Small intestine (tissue), 7 donors: Measurements from ENCODE around the gene KRTAP10-10. TPM values are rescaled to one million over a fixed set of nuclear protein-coding genes. Genes with fewer than 3 reads are reported as not detected.
"Not testable (repeated sequence)": the region's sequence is repeated elsewhere in the genome, so short reads cannot be mapped to it uniquely, and the experiment has no call there.

Source experiments
- DNase-seq, 2 donors: peaks; one replicate each; pipeline versions ENCODE4 v3.0.0 to v3.0.0-alpha.2; 2013
- FAIRE-seq: peaks from 2 replicates; lab custom pipeline; 2012; peaks lifted over from hg19 to GRCh38; lab: Jason Lieb, UNC
- H3K27ac ChIP-seq, 3 donors: one replicate each; pipeline ENCODE4 v1.5.1; 2013; ENCODE audit warnings: low read length in 2 of 3, mild to moderate bottlenecking in 2 of 3, control low read depth in 1 of 3, inconsistent platforms in 1 of 3, low read depth in 1 of 3, moderate library complexity in 1 of 3
- H3K27me3 ChIP-seq, 3 donors: one replicate each; pipeline ENCODE4 v1.6.1; 2013; ENCODE audit warnings: low read length in 3 of 3, inconsistent platforms in 1 of 3; ENCODE audit not compliant: control insufficient read depth in 3 of 3, insufficient read depth in 3 of 3
- H3K36me3 ChIP-seq, 3 donors: one replicate each; pipeline ENCODE4 v1.6.1; 2013; ENCODE audit warnings: low read length in 3 of 3, inconsistent platforms in 1 of 3, low read depth in 1 of 3, mild to moderate bottlenecking in 1 of 3, moderate library complexity in 1 of 3; ENCODE audit not compliant: control insufficient read depth in 3 of 3, insufficient read depth in 2 of 3
- H3K4me1 ChIP-seq, 3 donors: one replicate each; pipeline ENCODE4 v1.6.1; 2013; ENCODE audit warnings: low read length in 2 of 3, inconsistent platforms in 1 of 3, low read depth in 1 of 3, mild to moderate bottlenecking in 1 of 3, moderate library complexity in 1 of 3; ENCODE audit not compliant: control insufficient read depth in 3 of 3, insufficient read depth in 2 of 3
- H3K4me3 ChIP-seq, 3 donors: one replicate each; pipeline ENCODE4 v1.5.1; 2013; ENCODE audit warnings: low read length in 3 of 3, control low read depth in 1 of 3, inconsistent platforms in 1 of 3, low read depth in 1 of 3, mild to moderate bottlenecking in 1 of 3, moderate library complexity in 1 of 3
- H3K9me3 ChIP-seq, 2 donors: one replicate each; pipeline ENCODE4 v1.6.1; 2013; ENCODE audit warnings: low read depth in 1 of 2, low read length in 1 of 2; ENCODE audit not compliant: control insufficient read depth in 2 of 2, insufficient read depth in 1 of 2
- WGBS, 3 donors: extraction: QIAGEN DNeasy Blood & Tissue Kit; methylation state at CpG; one replicate each; pipeline ENCODE4 v1.1.7; 2013; 5-methylcytosine and 5-hydroxymethylcytosine counted together
- polyA plus RNA-seq, 4 donors: library from polyadenylated mRNA; stranded (reverse) in 3 of 4; unstranded in 1 of 4; fragments of 200-250 nt in 3 of 4; fragments of 120-200 nt in 1 of 4; gene quantifications; one replicate each; pipeline versions ENCODE4 v1.2.1 to v1.2.3, GENCODE V29; 2013
- donor health status: healthy with polysubstance abuse.
- donor health status: control.
- donor health status: control.
- donor health status: Bipolar disorder and iron deficiency.
- donor health status: healthy.

Gene KRTAP10-10
- polyA plus RNA-seq, 4 donors, result not detected

DNA sequence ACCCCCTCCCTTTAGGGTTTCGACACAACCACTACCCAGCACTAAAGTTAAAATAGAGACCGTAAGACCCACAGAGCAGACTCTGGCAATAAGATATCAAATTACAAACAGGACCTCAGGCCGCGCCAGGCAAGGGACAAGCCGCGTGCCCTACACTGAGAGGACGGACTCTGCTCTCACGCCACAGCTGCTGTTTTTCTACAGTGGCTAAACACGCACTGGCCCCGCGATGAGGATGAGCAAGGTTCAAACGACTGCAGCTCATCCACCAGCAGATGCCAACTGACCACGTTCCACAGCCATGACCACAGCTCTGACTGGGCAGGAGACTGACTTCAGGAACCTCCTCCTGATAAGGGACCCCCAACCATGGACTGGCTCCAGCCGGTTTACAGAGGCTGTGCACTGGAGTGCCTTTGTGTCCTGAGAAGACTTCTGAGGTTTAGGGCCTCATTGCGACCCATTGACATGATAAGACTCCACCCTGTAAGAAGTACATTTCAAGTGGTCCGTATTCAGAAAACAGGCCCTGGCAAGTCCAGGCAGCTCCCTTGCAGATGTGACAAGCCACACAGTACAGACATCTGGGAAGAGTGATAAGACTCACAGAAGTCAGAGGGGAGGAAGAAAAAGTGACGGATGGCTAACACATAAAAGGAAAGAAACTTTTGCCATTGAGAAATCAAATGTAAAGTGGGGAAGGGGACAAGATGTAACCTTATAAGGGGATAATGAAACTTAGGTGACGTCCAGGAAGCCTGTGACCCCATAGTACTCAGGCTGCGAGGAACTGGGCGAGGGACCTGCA lies 43.4 kb upstream of the KRTAP10-10 start:
- Histone ChIP-seq H3K9me3 (no peaks in the 10 kb centered on the region), H3K36me3 (no peaks in the 10 kb centered on the region), H3K27me3 (peaks cover 0 to 6% (median 4%) of the 10 kb centered on the region in 3 donors), H3K4me3 (no peak overlapping the region), H3K4me1 (no peaks in the 10 kb centered on the region), H3K27ac (no peak overlapping the region)
- WGBS, 3 donors, result 29 to 56% (median 40%) methylated on average over 20 of the region's 20 CpGs
- no peak for DNase-seq
- no peak for FAIRE-seq

GRCh38 chr21:44594406-44594916 lies 42.7 kb upstream of the KRTAP10-10 start:
- FAIRE-seq, result no peak
- Histone ChIP-seq H3K4me3 (no peak overlapping the region), H3K4me1 (no peaks in the 10 kb centered on the region), H3K27ac (no peak overlapping the region), H3K27me3 (peaks cover 0 to 6% (median 0%) of the 10 kb centered on the region in 3 donors), H3K36me3 (no peaks in the 10 kb centered on the region), H3K9me3 (peaks cover 0 to 3% of the 10 kb centered on the region in 2 donors)
- 71 to 78% (median 72%) methylated on average over 12 of the region's 12 CpGs for WGBS, 3 donors
- DNase-seq, result no peak

- 68 to 76% (median 74%) methylated on average over 6 of the region's 6 CpGs for WGBS, 3 donors
- Histone ChIP-seq H3K4me3 (no peak overlapping the region), H3K4me1 (no peaks in the 10 kb centered on the region), H3K36me3 (no peaks in the 10 kb centered on the region), H3K27ac (no peak overlapping the region), H3K27me3 (peaks cover 0 to 6% (median 4%) of the 10 kb centered on the region in 3 donors), H3K9me3 (peaks cover 0 to 3% of the 10 kb centered on the region in 2 donors)
- FAIRE-seq, result no peak
- DNase-seq, result no peak
Observed at GRCh38 chr21:44595524-44595923, 41.6 kb upstream of the KRTAP10-10 start.

GRCh38 chr21:44596068-44596725 lies 41.0 kb upstream of the KRTAP10-10 start:
- FAIRE-seq, result no peak
- H3K4me1 ChIP-seq, result no peaks in the 10 kb centered on the region
- H3K27ac ChIP-seq, result no peak overlapping the region
- no peak overlapping the region for H3K4me3 ChIP-seq
- no peaks in the 10 kb centered on the region for H3K36me3 ChIP-seq
- DNase-seq, result no peak
- peaks cover 0 to 3% of the 10 kb centered on the region in 2 donors for H3K9me3 ChIP-seq
- H3K27me3 ChIP-seq, result peaks cover 0 to 6% (median 4%) of the 10 kb centered on the region in 3 donors
- 67 to 73% (median 67%) methylated on average over 9 of the region's 9 CpGs for WGBS, 3 donors

DNA sequence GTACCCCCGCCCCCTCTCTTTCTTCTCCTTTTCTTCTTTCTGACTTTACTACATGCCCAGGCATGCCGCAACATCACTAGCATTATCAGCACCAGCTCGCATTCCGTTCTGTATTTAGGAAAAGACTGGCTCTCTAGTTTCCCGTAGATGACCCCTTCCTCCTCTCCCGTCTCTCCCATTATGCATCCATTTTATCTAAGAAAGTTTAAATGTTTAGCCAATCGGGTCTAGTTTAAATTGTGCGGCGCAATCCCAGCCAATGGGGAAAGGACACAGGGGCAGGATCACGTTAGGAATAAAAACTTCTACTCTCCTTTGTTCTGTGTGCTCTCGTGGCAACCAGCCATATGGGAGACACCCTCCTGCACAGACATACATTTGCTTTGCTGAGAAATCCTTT lies 39.1 kb upstream of the KRTAP10-10 start:
- Histone ChIP-seq H3K27ac (no peak overlapping the region), H3K4me1 (no peaks in the 10 kb centered on the region), H3K4me3 (no peak overlapping the region), H3K27me3 (peaks cover 0 to 8% (median under 1%) of the 10 kb centered on the region in 3 donors), H3K36me3 (no peaks in the 10 kb centered on the region), H3K9me3 (peaks cover 0 to 3% of the 10 kb centered on the region in 2 donors)
- DNase-seq (no peak), FAIRE-seq (no peak)
- WGBS, 3 donors, result 71 to 75% (median 75%) methylated on average over 11 of the region's 11 CpGs

DNA sequence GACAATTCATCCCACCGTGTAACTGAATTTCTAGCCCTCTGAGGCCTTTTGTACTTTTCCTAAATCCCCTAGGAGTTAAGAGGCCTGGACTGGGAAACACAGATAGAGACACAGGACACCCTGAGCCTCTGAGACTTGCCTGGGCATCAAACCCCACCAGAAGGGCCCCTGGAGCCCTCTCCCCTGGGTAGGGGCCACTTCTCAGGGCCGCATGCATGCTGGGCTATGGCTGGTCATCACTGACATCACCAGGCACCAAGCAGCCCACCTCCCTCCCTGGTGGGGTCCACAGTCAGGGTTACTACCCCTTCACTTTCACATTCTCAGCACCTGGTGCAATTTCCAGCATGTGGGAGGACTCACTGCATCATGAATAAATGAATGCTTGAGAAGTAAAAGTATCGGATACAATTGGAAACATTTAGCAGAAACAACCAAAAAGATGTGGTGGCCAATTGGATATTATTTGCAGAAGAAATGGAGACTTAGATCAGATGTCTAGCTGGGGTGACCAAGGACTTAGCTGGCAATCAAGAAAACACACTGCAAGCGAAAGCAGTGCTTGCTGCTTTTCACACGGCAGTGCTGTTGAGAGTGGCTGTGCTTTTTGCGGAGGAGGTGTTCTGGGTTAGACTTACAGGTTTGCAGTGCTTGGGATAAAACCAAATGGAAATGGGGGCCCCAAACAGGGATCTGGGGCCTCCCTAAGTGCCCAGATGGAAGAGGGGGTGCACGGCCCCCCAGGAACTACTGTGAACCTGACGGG lies 37.7 kb upstream of the KRTAP10-10 start:
- DNase-seq (no peak), FAIRE-seq (no peak)
- Histone ChIP-seq H3K27me3 (peaks cover 0 to 12% (median 0%) of the 10 kb centered on the region in 3 donors), H3K36me3 (no peaks in the 10 kb centered on the region), H3K27ac (no peak overlapping the region), H3K4me3 (no peak overlapping the region), H3K4me1 (no peaks in the 10 kb centered on the region), H3K9me3 (peaks cover 0 to 8% of the 10 kb centered on the region in 2 donors)
- WGBS, 3 donors, result 81 to 91% (median 82%) methylated on average over 8 of the region's 8 CpGs

GRCh38 chr21:44600118-44600978 lies 36.8 kb upstream of the KRTAP10-10 start, which contains the start of gene KRTAP10-7:
Gene KRTAP10-7, plus strand, starts transcription at chr21:44600597. Its CDS starts 25 bp downstream, at chr21:44600622.
- WGBS, 3 donors, result 66 to 71% (median 67%) methylated on average over 20 to 23 of the region's 23 CpGs
- DNase-seq, H3K27ac ChIP-seq, FAIRE-seq, H3K36me3 ChIP-seq, H3K4me3 ChIP-seq, H3K4me1 ChIP-seq, H3K9me3 ChIP-seq: not testable (repeated sequence)
- peaks cover 0 to 12% (median 0%) of the 10 kb centered on the region in 3 donors for H3K27me3 ChIP-seq
